K562 (cell line): Measurements from ENCODE around the gene MICAL2. TPM values are rescaled to one million over a fixed set of nuclear protein-coding genes. Genes with fewer than 3 reads are reported as not detected.
A peak's percentile ranks its signal among the peaks of the same experiment; 100 is the strongest.

Experiments used
- ATAC-seq: fragments of 200-7000 bp; cut with Tn5 transposase; 3 replicates; pipeline ENCODE4 v1.9.1; 2020; ENCODE audit warnings: moderate library complexity
- BruUV-seq: library from RNA; stranded (reverse); fragments of 400-500 nt; replicated peaks from 2 replicates; lab custom pipeline; 2021; lab: Mats Ljungman, UMichigan
- CTCF ChIA-PET: fragments of 300-600 bp; formaldehyde crosslinking; extraction: SDS; loops from one replicate; lab custom pipeline; 2021; ENCODE audit warnings: low intra/inter-chr PET ratio; lab: Yijun Ruan, JAX
- POLR2A ChIA-PET: fragments of 300-600, 350-650 bp; sonication (Branson Sonifier 250); formaldehyde crosslinking; extraction: SDS; loops from one replicate; lab custom pipeline; 2021; ENCODE audit warnings: antibody characterized with exemption, inconsistent platforms; lab: Yijun Ruan, JAX
- DNase-seq, 4 experiments: peaks; one replicate each; pipeline versions ENCODE4 v3.0.0 to v3.0.0-alpha.2; 2011 to 2018; ENCODE audit warnings: low spot score in 3 of 4, mixed read lengths in 3 of 4; ENCODE audit errors: extremely low read depth in 1 of 4
- FAIRE-seq: peaks from 2 replicates; lab custom pipeline; 2011; peaks lifted over from hg19 to GRCh38; lab: Jason Lieb, UNC
- H2AFZ ChIP-seq: 2 replicates; pipeline ENCODE4 v1.6.0; 2011; ENCODE audit warnings: low read depth, low read length, control low read depth, inconsistent platforms
- H3K27ac ChIP-seq: fragments of 200-600 bp; 3 replicates; pipeline ENCODE4 v1.8.0; 2011; ENCODE audit warnings: low read depth, mild to moderate bottlenecking, control low read depth, inconsistent platforms, low read length, moderate library complexity, mixed read lengths; ENCODE audit errors: extremely low read depth
- H3K27me3 ChIP-seq, 2 experiments: fragments of 300-600 bp in 1 of 2; 2 replicates in 1 of 2; 3 replicates in 1 of 2; pipeline versions ENCODE4 v1.6.0 to v1.8.0; 2011; ENCODE audit warnings: inconsistent platforms in 2 of 2, low read length in 2 of 2, mild to moderate bottlenecking in 1 of 2, mixed read lengths in 1 of 2, moderate library complexity in 1 of 2; ENCODE audit not compliant: control insufficient read depth in 2 of 2, insufficient read depth in 2 of 2
- H3K36me3 ChIP-seq: fragments of 300-600 bp; 3 replicates; pipeline ENCODE4 v1.8.0; 2011; ENCODE audit warnings: mild to moderate bottlenecking, low read length, inconsistent platforms; ENCODE audit not compliant: control insufficient read depth, insufficient read depth
- H3K4me1 ChIP-seq, 2 experiments: fragments of 200-600 bp in 1 of 2; replicated peaks in 1 of 2; 2 replicates in 1 of 2; 3 replicates in 1 of 2; pipeline versions ENCODE4 v1.5.1 to v1.8.0; 2011; ENCODE audit warnings: inconsistent platforms in 2 of 2, low read length in 2 of 2, mild to moderate bottlenecking in 1 of 2, mixed read lengths in 1 of 2, moderate library complexity in 1 of 2; ENCODE audit not compliant: control insufficient read depth in 2 of 2, insufficient read depth in 2 of 2
- H3K4me2 ChIP-seq: 2 replicates; pipeline ENCODE4 v1.6.1; 2011; ENCODE audit warnings: low read length, control low read depth, inconsistent platforms, mixed read lengths; ENCODE audit not compliant: insufficient read depth
- H3K4me3 ChIP-seq: fragments of 200-600 bp; sonication (generic), shearing (Covaris generic); 2 replicates; pipeline ENCODE4 v1.5.1; 2016; ENCODE audit warnings: control low read depth, inconsistent platforms
- H3K79me2 ChIP-seq: fragments of 200-600 bp; 3 replicates; pipeline ENCODE4 v1.8.0; 2011; ENCODE audit warnings: low read length, inconsistent platforms; ENCODE audit not compliant: control insufficient read depth, insufficient read depth
- H3K9ac ChIP-seq, 2 experiments: 2 replicates each; pipeline versions ENCODE4 v1.6.0 to v1.6.1; 2011; ENCODE audit warnings: low read depth in 2 of 2, low read length in 2 of 2, control low read depth in 1 of 2, inconsistent platforms in 1 of 2, mild to moderate bottlenecking in 1 of 2, mixed read lengths in 1 of 2; ENCODE audit not compliant: insufficient read depth in 1 of 2
- H3K9me1 ChIP-seq: one replicate; pipeline ENCODE4 v1.6.0; 2011; ENCODE audit warnings: inconsistent platforms, mild to moderate bottlenecking, low read length, moderate library complexity; ENCODE audit not compliant: control insufficient read depth, insufficient read depth
- H3K9me3 ChIP-seq: replicated peaks from 2 replicates; pipeline ENCODE4 v1.5.1; 2011; ENCODE audit warnings: low read depth, low read length, inconsistent platforms; ENCODE audit not compliant: control insufficient read depth, insufficient read depth
- H4K20me1 ChIP-seq: replicated peaks from 2 replicates; pipeline ENCODE4 v1.6.1; 2011; ENCODE audit warnings: low read length, inconsistent platforms, mixed read lengths; ENCODE audit not compliant: control insufficient read depth, insufficient read depth
- CEBPB ChIP-seq: fragments of 450-650 bp; IDR thresholded peaks from 2 replicates; pipeline ENCODE4 v1.6.1; 2016; ENCODE audit warnings: missing genetic modification characterization, missing compliant biosample characterization
- CEBPG ChIP-seq, 3 experiments: fragments of 200-800 bp in 1 of 3; sonication (Bioruptor generic) in 1 of 3; sonication (generic) in 1 of 3; formaldehyde crosslinking in 1 of 3; IDR thresholded peaks in 2 of 3; conservative IDR thresholded peaks in 1 of 3; 2 replicates each; pipeline versions ENCODE4 v1.6.1 to v1.8.0; 2016 to 2022; ENCODE audit warnings: missing compliant biosample characterization in 2 of 3, missing genetic modification characterization in 2 of 3, mild to moderate bottlenecking in 1 of 3, missing genetic modification reagents in 1 of 3
- LARP7 ChIP-seq: fragments of 450-650 bp; IDR thresholded peaks from 2 replicates; pipeline ENCODE4 v1.6.1; 2016
- MEIS2 ChIP-seq: fragments of 450-650 bp; IDR thresholded peaks from 2 replicates; pipeline ENCODE4 v1.6.1; 2014; ENCODE audit warnings: mild to moderate bottlenecking; ENCODE audit not compliant: partially characterized antibody
- SAP30 ChIP-seq: fragments of 200-600 bp; sonication (generic); IDR thresholded peaks from 2 replicates; pipeline ENCODE4 v1.6.1; 2012; ENCODE audit warnings: borderline replicate concordance, low read depth, mild to moderate bottlenecking, moderate library complexity, low read length, control low read depth, inconsistent platforms; ENCODE audit not compliant: insufficient read depth, poor library complexity, severe bottlenecking
- ZNF316 ChIP-seq: fragments of 450-650 bp; IDR thresholded peaks from 2 replicates; pipeline ENCODE4 v1.6.1; 2016
- in situ Hi-C: fragments of 300-500 bp; cut with MboI; formaldehyde crosslinking; loops from 4 replicates; pipeline ENCODE4 v1.15.0; 2018; ENCODE audit warnings: inconsistent platforms, mixed read lengths
- intact Hi-C: fragments of 100-400 bp; cut with micrococcal nuclease; formaldehyde crosslinking; loops from 2 replicates; pipeline ENCODE4 v1.14.2; 2022
- polyA plus RNA-seq, 8 experiments: library from polyadenylated mRNA; depleted of rRNA in 4 of 8; stranded (reverse) in 5 of 8; unstranded in 3 of 8; fragments of >200 nt; fragmentation: Nextera tagmentation in 2 of 8; fragmentation: Illumina TruSeq in 1 of 8; extraction: Ambion mirVana in 2 of 8; extraction: Trizol in 1 of 8; gene quantifications; 2 replicates each; pipeline versions ENCODE4 v1.2.1 to v1.2.3, GENCODE V29; 2011 to 2014; ENCODE audit warnings: inconsistent platforms in 1 of 8, missing spikeins in 1 of 8
- total RNA-seq, 7 experiments: library from RNA; depleted of rRNA in 6 of 7; stranded (reverse); fragments of >200 nt in 6 of 7; fragmentation: Illumina TruSeq in 2 of 7; extraction: Trizol in 2 of 7; gene quantifications; 2 replicates each; pipeline versions ENCODE4 v1.2.1 to v1.2.3, GENCODE V29; 2011 to 2021; ENCODE audit warnings: low replicate concordance in 1 of 7
- TF ChIP-seq, protein P1 (sequence below), 2 experiments: IDR thresholded peaks in 1 of 2; conservative IDR thresholded peaks in 1 of 2; 2 replicates each; pipeline ENCODE4 v1.6.1; 2016; ENCODE audit warnings: low read depth in 2 of 2, mild to moderate bottlenecking in 1 of 2, missing compliant biosample characterization in 1 of 2, missing genetic modification characterization in 1 of 2, moderate library complexity in 1 of 2

MICAL2 gene
- total and polyA plus RNA-seq, 9 of the 15 experiments (the other 6 are each of a cell fraction or from before 2014, with no cell fraction given) = 4.7 to 64.2 (median 33.6) TPM

DNA sequence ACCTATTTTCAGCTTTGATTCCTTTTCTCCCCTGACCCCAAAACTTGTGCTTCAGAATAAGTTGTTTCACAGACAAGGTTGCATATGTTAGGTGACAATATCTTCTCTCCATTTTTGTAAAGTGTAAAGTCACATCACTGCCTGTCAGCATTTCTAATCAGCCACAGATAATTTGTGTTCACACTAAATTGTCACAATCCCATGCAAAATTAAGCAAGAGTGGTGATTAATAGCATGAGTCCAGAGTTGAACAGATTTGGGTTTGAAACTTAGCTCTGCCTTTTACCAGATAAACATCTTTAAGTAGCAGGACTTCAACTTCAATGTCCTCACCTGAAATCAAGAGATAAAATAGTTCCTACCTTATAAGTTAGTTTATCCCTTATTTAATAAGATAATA lies 80.1 kb downstream of the MICAL2 start:
- FAIRE-seq = no peak
- Histone ChIP-seq H3K4me2 (no peak overlapping the region), H2AFZ (no peak overlapping the region), H3K27me3 (no peaks in the 10 kb centered on the region), H3K9ac (no peak overlapping the region), H3K27ac (no peak overlapping the region), H3K4me3 (no peak overlapping the region), H3K9me1 (no peaks in the 10 kb centered on the region), H3K4me1 (peaks cover 32% of the 10 kb centered on the region in 2 experiments), H3K36me3 (peaks cover 5% of the 10 kb centered on the region; the same call in 2 of the 3 replicates), H3K79me2 (peaks cover 3% of the 10 kb centered on the region; the same call in 2 of the 3 replicates), H4K20me1 (no peaks in the 10 kb centered on the region), H3K9me3 (no peaks in the 10 kb centered on the region)
- TF ChIP-seq, protein P1, sequence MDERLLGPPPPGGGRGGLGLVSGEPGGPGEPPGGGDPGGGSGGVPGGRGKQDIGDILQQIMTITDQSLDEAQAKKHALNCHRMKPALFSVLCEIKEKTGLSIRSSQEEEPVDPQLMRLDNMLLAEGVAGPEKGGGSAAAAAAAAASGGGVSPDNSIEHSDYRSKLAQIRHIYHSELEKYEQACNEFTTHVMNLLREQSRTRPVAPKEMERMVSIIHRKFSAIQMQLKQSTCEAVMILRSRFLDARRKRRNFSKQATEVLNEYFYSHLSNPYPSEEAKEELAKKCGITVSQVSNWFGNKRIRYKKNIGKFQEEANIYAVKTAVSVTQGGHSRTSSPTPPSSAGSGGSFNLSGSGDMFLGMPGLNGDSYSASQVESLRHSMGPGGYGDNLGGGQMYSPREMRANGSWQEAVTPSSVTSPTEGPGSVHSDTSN (CRISPR knock-in tag; IDR thresholded peaks at IDR 0.05; ENCODE audit: low read depth) = no peak
- TF ChIP-seq, protein P1 (tag; conservative IDR thresholded peaks at IDR 0.05; ENCODE audit: low read depth) = peak; percentile 60; the same call in 1 of the 2 replicates
- peak; percentile 18 for TF ChIP-seq MEIS2
- TF ChIP-seq ZNF316 = peak; percentile 24; the same call in 1 of the 2 replicates
- 0 out of 2 replicates have a peak, but pooled peaks have one; percentile 29 for TF ChIP-seq CEBPB
- TF ChIP-seq CEBPG (CRISPR knock-in tag; IDR thresholded peaks at IDR 0.05) = no peak
- TF ChIP-seq CEBPG (tag; conservative IDR thresholded peaks at IDR 0.05 in 1 of 2, IDR thresholded peaks at IDR 0.05 in 1 of 2) = 0 out of 4 replicates have a peak, but pooled peaks of 1 of the 2 experiments have one; percentile 15
- no peak for TF ChIP-seq SAP30
- TF ChIP-seq LARP7 = no peak
- ChIA-PET POLR2A (interaction anchor here (0.7 to 1.8 kb wide), 2 partner anchors 10 to 25 kb away, joined by 3 to 11 read pairs; no protein-coding TSS in a partner anchor), CTCF (no interaction called here)
- no TSS peak for BruUV-seq
- DNase-seq = no peak
- intact Hi-C loops = no loop called here
- in situ Hi-C loops = no loop called here
- no peak for ATAC-seq
